Liver (tissue), 3 donors: ENCODE results near the gene TMEM200A.

Source experiments
- CTCF ChIP-seq: fragments of 150-350 bp; IDR thresholded peaks from 2 replicates; pipeline ENCODE4 v1.5.1; 2017; ENCODE audit warnings: improper control_type of control experiment, low read depth, low read length; ENCODE audit not compliant: missing input control
- HNF4A ChIP-seq, 2 donors: conservative IDR thresholded peaks; 2 replicates each; pipeline ENCODE4 v1.6.1; 2016; ENCODE audit warnings: antibody characterized with exemption in 2 of 2, mild to moderate bottlenecking in 2 of 2
- RXRA ChIP-seq, 2 donors: IDR thresholded peaks; 2 replicates each; pipeline ENCODE4 v1.6.1; 2017 to 2018; ENCODE audit warnings: antibody characterized with exemption in 2 of 2, mild to moderate bottlenecking in 1 of 2
- SP1 ChIP-seq: IDR thresholded peaks from 2 replicates; pipeline ENCODE4 v1.6.1; 2018; ENCODE audit warnings: antibody characterized with exemption, mild to moderate bottlenecking
- TAF1 ChIP-seq: conservative IDR thresholded peaks from 2 replicates; pipeline ENCODE4 v1.6.1; 2016; ENCODE audit warnings: antibody characterized with exemption, mild to moderate bottlenecking
- YY1 ChIP-seq: IDR thresholded peaks from 2 replicates; pipeline ENCODE4 v1.6.1; 2016; ENCODE audit warnings: antibody characterized with exemption, mild to moderate bottlenecking
- TF ChIP-seq, protein P1 (sequence below): IDR thresholded peaks from 2 replicates; pipeline ENCODE4 v1.6.1; 2016; ENCODE audit warnings: antibody characterized with exemption
- TF ChIP-seq, protein P2 (sequence below): IDR thresholded peaks from 2 replicates; pipeline ENCODE4 v1.6.1; 2016; ENCODE audit warnings: antibody characterized with exemption
- donor health status: healthy.
- donor health status: healthy.

DNA sequence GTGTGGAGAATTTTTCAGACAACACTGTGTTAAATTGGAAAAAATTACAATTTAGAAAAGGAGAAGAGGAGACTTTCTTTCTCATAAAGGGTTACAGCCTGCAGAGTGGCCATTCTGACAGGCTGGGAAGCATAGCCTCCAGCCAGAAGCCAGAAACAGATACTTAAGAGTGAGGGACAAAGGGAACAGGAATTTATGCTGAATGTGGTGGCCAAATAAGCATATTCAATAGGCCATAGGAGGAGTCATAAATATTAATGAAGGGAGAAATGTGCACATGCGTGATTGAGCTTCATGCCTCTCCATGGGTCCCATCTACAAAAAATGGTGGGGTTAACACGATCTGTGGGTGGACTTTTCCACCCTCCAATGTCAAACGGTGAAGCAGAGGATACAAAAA lies 13.4 kb downstream of the TMEM200A start:
- TF ChIP-seq CTCF (no peak), SP1 (no peak), YY1 (no peak), TAF1 (no peak), HNF4A (conservative IDR thresholded peaks at IDR 0.05) (no peak), RXRA (IDR thresholded peaks at IDR 0.05) (no peak)
- TF ChIP-seq, protein P1, sequence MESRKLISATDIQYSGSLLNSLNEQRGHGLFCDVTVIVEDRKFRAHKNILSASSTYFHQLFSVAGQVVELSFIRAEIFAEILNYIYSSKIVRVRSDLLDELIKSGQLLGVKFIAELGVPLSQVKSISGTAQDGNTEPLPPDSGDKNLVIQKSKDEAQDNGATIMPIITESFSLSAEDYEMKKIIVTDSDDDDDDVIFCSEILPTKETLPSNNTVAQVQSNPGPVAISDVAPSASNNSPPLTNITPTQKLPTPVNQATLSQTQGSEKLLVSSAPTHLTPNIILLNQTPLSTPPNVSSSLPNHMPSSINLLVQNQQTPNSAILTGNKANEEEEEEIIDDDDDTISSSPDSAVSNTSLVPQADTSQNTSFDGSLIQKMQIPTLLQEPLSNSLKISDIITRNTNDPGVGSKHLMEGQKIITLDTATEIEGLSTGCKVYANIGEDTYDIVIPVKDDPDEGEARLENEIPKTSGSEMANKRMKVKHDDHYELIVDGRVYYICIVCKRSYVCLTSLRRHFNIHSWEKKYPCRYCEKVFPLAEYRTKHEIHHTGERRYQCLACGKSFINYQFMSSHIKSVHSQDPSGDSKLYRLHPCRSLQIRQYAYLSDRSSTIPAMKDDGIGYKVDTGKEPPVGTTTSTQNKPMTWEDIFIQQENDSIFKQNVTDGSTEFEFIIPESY = no peak
- TF ChIP-seq, protein P2, sequence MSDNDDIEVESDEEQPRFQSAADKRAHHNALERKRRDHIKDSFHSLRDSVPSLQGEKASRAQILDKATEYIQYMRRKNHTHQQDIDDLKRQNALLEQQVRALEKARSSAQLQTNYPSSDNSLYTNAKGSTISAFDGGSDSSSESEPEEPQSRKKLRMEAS = no peak
